ENCODE data around the gene C1QL4.
A peak's percentile ranks its signal among the peaks of the same experiment; 100 is the strongest.
"Not testable (repeated sequence)": the region's sequence is repeated elsewhere in the genome, so short reads cannot be mapped to it uniquely, and the experiment has no call there.

The C1QL4 gene

DNA sequence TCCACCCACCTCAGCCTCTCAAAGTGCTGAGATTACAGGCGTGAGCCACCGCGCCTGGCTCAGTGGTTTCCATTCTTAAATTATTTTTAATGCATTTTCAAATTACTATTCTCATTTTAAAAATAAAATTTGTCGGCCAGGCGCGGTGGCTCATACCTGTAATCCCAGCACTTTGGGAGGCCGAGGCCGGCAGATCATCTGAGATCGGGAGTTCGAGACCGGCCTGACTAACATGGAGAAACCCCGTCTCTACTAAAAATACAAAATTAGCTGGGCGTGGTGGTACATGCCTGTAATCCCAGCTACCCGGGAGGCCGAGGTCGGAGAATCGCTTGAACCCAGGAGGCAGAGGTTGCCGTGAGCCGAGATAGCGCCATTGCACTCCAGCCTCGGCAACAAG lies 3.2 kb downstream of the C1QL4 start:
- not testable (repeated sequence) for DNase-seq (ENCODE audit: low read depth)

DNA sequence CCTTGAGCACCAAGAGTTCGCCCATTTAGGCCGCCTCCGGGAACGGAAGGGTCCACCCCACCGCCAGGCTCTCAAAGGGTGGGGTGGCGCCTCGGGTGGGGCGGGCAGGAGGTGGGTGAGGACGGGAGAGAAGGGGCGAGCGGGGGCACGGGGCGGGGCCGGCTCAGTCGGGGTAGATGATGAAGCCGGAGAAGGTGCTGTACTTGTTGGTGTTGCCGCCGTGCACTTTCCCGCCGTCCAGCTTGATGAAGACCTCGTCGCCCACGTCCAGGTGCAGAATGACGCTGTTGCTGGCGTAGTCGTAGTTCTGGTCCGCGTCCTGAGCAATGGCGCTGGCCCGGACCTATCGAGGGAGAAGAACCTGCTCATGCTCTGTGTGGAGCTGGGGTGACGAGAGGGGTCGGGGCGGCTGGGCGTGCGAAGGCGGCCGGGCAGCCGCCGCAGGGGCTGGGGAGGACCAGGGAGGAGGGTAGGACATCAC lies 4.1 kb downstream of the C1QL4 start:
- no peak for DNase-seq (ENCODE audit: low read depth)

GRCh38 chr12:49332441-49332861 lies 4.5 kb downstream of the C1QL4 start:
- no peak for DNase-seq (ENCODE audit: low read depth)

- no peak for DNase-seq (ENCODE audit: low read depth)
Observed at GRCh38 chr12:49331380-49332222, 5.4 kb downstream of the C1QL4 start.

DNA sequence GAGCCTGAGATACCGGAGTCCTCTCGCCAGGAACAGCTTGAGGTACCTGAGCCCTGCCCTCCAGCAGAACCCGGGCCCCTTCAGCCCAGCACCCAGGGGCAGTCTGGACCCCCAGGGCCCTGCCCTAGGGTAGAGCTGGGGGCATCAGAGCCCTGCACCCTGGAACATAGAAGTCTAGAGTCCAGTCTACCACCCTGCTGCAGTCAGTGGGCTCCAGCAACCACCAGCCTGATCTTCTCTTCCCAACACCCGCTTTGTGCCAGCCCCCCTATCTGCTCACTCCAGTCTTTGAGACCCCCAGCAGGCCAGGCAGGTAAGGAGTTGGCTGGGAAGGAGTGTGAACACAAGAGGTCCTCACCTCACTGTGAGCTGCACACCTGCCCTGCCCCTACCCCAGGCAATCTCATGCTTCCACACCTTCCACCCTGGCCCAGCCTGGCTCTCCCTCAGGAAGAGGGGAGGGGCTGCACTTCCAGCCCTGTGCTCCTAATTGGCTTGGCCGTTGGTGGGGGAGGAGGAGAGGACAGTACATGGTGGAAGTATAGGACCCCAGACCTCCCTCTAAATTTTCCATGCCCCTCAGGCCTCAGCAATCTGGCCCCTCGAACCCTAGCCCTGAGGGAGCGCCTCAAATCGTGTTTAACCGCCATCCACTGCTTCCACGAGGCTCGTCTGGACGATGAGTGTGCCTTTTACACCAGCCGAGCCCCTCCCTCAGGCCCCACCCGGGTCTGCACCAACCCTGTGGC lies 6.2 kb downstream of the C1QL4 start:
- DNase-seq (ENCODE audit: low read depth): no peak

- no peak for DNase-seq (ENCODE audit: low read depth)
Observed at GRCh38 chr12:49330032-49330619, 6.9 kb downstream of the C1QL4 start.

DNA sequence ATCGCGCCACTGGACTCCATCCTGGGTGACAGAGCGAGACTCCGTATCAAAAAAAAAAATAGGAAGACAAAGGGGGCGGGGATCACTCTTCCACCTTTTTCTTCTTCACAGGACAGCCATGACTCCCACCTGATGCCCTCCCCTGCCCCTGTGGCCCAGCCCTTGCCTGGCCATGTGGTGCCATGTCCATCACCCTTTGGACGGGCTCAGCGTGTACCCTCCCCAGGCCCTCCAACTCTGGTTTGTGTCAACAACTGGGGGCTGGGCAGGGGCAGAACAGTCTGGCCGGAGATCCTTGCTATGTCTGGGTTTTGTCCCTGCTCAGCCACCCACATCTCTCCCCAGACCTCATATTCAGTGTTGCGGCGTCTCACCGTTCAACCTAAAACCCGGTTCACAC lies 8.2 kb downstream of the C1QL4 start:
- DNase-seq (ENCODE audit: low read depth): no peak

GRCh38 chr12:49327887-49328286 lies 9.1 kb downstream of the C1QL4 start:
- DNase-seq (ENCODE audit: low read depth): no peak

- no peak for DNase-seq (ENCODE audit: low read depth)
Observed at GRCh38 chr12:49327368-49327767, 9.6 kb downstream of the C1QL4 start.

- no peak for DNase-seq (ENCODE audit: low read depth)
Observed at GRCh38 chr12:49325606-49326005, 11.4 kb downstream of the C1QL4 start.

GRCh38 chr12:49323524-49324097 lies 13.4 kb downstream of the C1QL4 start:
- DNase-seq (ENCODE audit: low read depth): no peak

DNA sequence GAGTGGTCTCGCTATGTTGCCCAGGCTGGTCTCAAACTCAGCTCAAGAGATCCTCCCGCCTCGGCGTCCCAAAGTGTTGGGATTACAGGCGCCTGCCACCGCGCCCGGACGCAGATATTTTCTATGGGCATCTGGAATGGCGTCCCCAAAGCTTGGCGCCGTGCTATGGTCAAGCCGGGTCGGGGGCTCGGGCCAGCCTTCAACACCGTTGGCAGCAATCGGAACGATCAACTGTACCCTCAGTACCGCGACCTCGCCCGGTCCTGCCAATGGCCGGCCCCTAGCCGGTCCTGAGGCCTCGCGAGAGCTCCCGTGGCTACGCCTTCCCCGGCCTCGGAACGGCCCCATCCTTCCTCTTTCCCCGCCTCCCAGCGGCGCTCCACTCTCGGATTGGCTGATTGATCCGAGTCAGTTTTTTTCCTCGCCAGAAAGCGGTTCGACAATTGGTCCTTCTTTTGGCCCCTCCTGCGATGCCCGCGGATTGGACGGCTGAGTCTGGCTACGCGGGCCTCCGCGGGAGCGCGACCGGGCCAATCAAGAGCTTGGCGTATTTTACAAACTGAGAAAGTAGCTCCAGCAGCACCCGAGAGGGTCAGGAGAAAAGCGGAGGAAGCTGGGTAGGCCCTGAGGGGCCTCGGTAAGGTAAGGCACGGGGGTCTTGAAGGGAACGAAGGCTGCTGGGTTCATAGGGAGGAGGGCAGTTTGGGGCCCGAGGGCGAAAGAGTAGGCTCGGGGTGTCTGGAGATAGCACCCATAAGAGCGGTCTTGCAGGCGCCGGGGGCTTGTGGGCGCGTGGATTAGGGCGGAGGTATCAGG lies 14.1 kb downstream of the C1QL4 start, which contains the start of gene TROAP:
TROAP (plus strand) TSS at position 548 of the 816 bp plus-strand sequence. CDS start 354 bp downstream, outside the sequence.
- peak; percentile 92 for DNase-seq (ENCODE audit: low read depth)

DNA sequence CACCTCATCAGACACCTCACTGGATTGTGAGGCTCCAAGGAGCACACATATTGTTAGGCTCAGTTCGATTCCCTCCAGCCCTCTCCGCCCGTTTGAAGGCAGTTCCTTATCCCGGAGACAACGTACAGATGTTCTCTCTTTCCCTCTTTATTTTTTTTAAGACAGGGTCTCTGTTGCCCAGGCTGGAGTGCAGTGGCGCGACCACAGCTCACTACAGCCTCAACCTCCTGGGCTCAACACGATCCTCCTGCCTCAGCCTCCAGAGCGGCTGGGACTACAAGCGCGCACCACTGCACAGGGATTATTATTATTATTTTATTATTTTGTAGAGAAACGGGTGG lies 14.7 kb downstream of the C1QL4 start:
- DNase-seq (ENCODE audit: low read depth): no peak

DNA sequence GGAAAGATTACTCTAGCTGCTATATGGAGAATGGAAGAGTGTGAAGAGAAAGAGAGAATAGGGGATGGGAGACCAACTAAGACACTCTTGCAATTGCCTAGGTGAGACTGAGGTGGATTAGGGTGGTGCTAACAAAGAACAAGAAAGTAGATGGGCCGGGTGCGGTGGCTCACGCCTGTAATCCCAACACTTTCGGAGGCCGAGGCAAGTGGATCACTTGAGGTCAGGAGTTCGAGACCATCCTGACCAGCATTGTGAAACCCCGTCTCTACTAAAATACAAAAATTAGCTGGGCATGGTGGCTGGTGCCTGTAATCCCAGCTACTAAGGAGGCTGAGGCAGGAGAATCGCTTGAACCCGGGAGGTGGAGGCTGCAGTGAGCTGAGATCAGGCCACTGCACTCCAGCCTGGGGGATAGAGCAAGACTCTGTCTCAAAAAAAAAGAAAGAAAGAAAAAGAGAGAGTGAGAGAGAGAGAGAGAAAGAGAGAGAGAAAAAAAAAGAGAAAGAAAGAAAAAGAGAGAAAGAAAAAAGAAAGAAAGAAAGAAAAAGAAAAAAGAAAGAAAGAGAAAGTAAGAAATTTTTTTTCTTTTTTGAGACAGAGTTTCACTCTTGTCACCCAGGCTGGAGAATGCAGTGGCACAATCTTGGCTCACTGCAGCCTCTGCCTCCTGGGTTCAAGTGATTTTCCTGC lies 16.4 kb downstream of the C1QL4 start:
- DNase-seq (ENCODE audit: low read depth): not testable (repeated sequence)

DNA sequence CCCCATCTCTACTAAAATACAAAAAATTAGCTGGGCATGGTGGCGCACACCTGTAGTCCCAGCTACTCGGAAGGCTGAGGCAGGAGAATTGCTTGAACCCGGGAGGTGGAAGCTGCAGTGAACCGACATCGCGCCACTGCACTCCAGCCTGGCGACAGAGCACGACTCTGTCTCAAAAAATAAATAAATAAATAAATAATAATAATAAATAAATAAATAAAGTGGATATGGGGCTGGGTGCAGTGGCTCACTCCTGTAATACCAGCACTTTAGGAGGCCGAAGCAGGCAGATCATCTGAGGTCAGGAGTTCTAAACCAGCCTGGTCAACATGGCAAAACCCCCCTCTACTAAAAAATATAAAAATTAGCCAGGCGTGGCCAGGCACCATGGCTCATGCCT lies 19.9 kb downstream of the C1QL4 start:
- not testable (repeated sequence) for DNase-seq (ENCODE audit: low read depth)

- DNase-seq (ENCODE audit: low read depth): no peak
Observed at GRCh38 chr12:49314811-49315210, 22.2 kb downstream of the C1QL4 start.

GRCh38 chr12:49310451-49311000 lies 26.5 kb downstream of the C1QL4 start:
- DNase-seq (ENCODE audit: low read depth): not testable (repeated sequence)

DNA sequence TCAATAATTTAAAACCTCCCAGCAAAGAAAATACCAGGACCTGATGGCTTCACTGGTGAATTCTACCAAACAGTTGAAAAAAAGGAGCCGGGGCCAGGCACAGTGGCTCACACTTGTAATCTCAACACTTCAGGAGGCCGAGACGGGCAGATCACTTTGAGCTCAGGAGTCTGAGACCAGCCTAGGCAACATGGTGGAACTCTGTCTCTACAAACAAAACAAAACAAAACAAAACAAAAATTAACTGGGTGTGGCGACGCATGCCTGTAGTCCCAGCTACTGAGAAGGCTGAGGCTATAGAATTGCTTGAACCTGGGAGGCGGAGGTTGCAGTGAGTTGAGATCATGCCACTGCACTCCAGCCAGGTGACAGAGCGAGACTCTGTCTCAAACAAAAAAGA lies 27.6 kb downstream of the C1QL4 start:
- no peak for DNase-seq (ENCODE audit: low read depth)

GRCh38 chr12:49305762-49306510 lies 31.1 kb downstream of the C1QL4 start:
- DNase-seq (ENCODE audit: low read depth): no peak

DNA sequence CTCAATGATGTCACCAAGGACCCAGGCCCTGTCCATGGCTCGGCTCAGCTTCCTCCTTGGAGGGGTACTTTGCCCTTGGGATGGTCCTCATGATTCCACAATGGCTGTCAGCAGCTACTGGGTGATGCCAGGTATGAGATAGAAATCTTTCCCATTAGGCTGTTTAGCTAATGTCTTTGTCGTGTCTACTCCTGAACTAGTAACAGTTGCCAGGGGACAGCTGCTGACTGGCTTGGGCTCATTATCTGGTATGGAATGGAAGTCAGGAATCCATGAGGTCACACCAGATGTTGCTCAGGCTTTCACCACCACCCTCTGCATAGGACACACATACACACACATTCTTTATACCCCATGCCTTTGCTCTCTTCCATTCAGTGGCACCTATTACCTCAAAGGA lies 32.8 kb downstream of the C1QL4 start:
- DNase-seq (ENCODE audit: low read depth): no peak

Measured in stimulated activated CD8-positive, alpha-beta memory T cell treated with anti-CD3 and anti-CD28 coated beads, Interleukin-7, amount 100 ng/mL, for 24 hours (primary cell).